ENCODE data around the gene LPP. TPM values are rescaled to one million over a fixed set of nuclear protein-coding genes. Genes with fewer than 3 reads are reported as not detected.

Gene LPP
- total and polyA plus RNA-seq, 2 of the 4 experiments (the other 2 are of a cell fraction): 16.0 to 130 TPM

DNA sequence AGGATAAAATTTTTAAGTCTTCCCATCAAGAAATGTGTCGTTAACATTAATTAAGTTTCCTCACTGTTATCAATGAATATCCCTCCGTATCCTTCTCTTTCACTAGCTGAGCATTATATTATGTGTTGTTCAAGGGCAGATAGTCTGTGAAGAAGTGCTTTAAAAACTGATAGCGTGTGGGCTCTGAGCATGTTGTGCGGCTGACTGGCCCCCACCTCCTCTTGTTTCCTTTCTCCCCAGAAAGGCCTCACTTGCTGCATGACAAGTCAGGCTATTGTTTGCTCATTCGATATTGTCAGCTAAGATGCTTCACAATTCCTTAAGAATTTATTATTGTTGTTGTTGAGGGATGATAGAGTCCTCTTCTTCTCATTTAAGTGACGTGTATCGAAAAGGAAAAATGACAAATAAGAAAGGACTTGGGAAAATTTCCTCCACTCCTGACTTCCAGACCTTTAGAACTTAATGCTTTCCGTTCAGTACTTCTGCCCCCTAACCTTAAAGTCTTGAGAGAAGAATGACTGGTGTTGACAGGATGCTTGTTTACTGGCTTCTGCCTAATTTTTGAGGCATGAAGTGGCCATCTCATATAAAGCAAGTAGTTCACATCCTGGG, 298.3 kb downstream of the LPP start:
- dilution Hi-C loops (cut with HindIII; ENCODE audit: low sequenced_read_pairs, unreplicated experiment) (no loop called here), in situ Hi-C loops (cut with MboI; ENCODE audit: low sequenced_read_pairs) (loop anchor here (25.0 kb wide), 1 partner anchor 685 kb away; no protein-coding TSS in a partner anchor), intact Hi-C loops (cut with micrococcal nuclease) (no loop called here)
- POLR2A ChIA-PET (ENCODE audit: unreplicated experiment): no interaction called here
- ATAC-seq (ENCODE audit: low read depth) (no peak), DNase-seq (no peak)
- CTCF ChIA-PET: no interaction called here
- Histone ChIP-seq H2AK9ac (replicated peaks; ENCODE audit: low read depth, low read length, poor library complexity) (no peak overlapping the region), H4K5ac (ENCODE audit: low read depth, low read length) (no peak overlapping the region), H3K9me1 (ENCODE audit: insufficient read depth, low read length) (peaks cover 6% of the 10 kb centered on the region; the same call in 1 of the 2 replicates), H3K9ac (ENCODE audit: low read depth, low read length) (no peak overlapping the region), H3K4me2 (ENCODE audit: low read depth, low read length) (no peak overlapping the region), H3K18ac (ENCODE audit: low read depth, low read length) (no peak overlapping the region), H2BK15ac (ENCODE audit: low read depth, low read length) (no peak overlapping the region), H3K56ac (ENCODE audit: extremely low read depth, insufficient read depth, low read length) (no peak overlapping the region), H2BK5ac (ENCODE audit: low read depth, low read length, poor library complexity, severe bottlenecking) (no peak overlapping the region), H2BK20ac (ENCODE audit: low read depth, low read length) (no peak overlapping the region), H3K79me1 (ENCODE audit: low read depth in 1 of 2, low read length in 2 of 2) (peaks cover 48 to 74% of the 10 kb centered on the region in 2 experiments), H3K14ac (replicated peaks; ENCODE audit: low read depth, low read length) (no peak overlapping the region), H3K4me1 (ENCODE audit: control insufficient read depth, insufficient read depth, low read length) (no peaks in the 10 kb centered on the region), H2AFZ (replicated peaks; ENCODE audit: low read length, poor library complexity) (no peak overlapping the region), H4K20me1 (ENCODE audit: insufficient read depth, low read length) (peaks cover 36% of the 10 kb centered on the region; the same call in 1 of the 2 replicates), H3K27ac (ENCODE audit: insufficient read depth, low read length) (no peak overlapping the region), H2BK120ac (ENCODE audit: low read depth, low read length) (no peak overlapping the region), H3K23ac (ENCODE audit: low read depth, low read length) (no peak overlapping the region; the same call in 1 of the 2 replicates), H2AK5ac (ENCODE audit: low read depth, low read length) (no peak overlapping the region), H3K36me3 (ENCODE audit: control insufficient read depth, insufficient read depth, low read length) (peaks cover 2% of the 10 kb centered on the region), H4K8ac (ENCODE audit: low read depth in 2 of 2, low read length in 2 of 2) (no peak overlapping the region), H3K27me3 (ENCODE audit: control insufficient read depth, insufficient read depth, low read length) (no peaks in the 10 kb centered on the region), H3K9me3 (ENCODE audit: control insufficient read depth, insufficient read depth, low read length) (no peaks in the 10 kb centered on the region), H3K4ac (ENCODE audit: low read depth, low read length) (no peak overlapping the region), H3K4me3 (ENCODE audit: insufficient read depth, low read depth, low read length) (no peak overlapping the region), H4K91ac (ENCODE audit: insufficient read depth, low read depth, low read length) (no peak overlapping the region)
- TF ChIP-seq POLR2A (IDR thresholded peaks at IDR 0.05; ENCODE audit: low read depth, low read length) (no peak), FOS (IDR thresholded peaks at IDR 0.05; ENCODE audit: low read depth, low read length) (no peak), MXI1 (IDR thresholded peaks at IDR 0.05; ENCODE audit: borderline replicate concordance, low read depth, low read length) (no peak), MAFK (IDR thresholded peaks at IDR 0.05; ENCODE audit: low read depth, low read length) (no peak), RFX5 (IDR thresholded peaks at IDR 0.05; ENCODE audit: low read depth, low read length) (no peak), CHD1 (IDR thresholded peaks at IDR 0.05; ENCODE audit: low read depth, low read length) (no peak), SMC3 (IDR thresholded peaks at IDR 0.05; ENCODE audit: low read depth, low read length) (no peak), CEBPB (IDR thresholded peaks at IDR 0.05; ENCODE audit: low read depth, low read length) (no peak), MAZ (IDR thresholded peaks at IDR 0.05; ENCODE audit: borderline replicate concordance, low read depth, low read length) (no peak), NFE2L2 (IDR thresholded peaks at IDR 0.05; ENCODE audit: low read depth, low read length) (no peak), BHLHE40 (IDR thresholded peaks at IDR 0.05; ENCODE audit: low read depth, low read length) (no peak), RCOR1 (IDR thresholded peaks at IDR 0.05; ENCODE audit: insufficient replicate concordance, low read length) (no peak), RAD21 (IDR thresholded peaks at IDR 0.05; ENCODE audit: low read length) (no peak), ELK1 (IDR thresholded peaks at IDR 0.05; ENCODE audit: borderline replicate concordance, low read depth, low read length) (no peak)
- TF ChIP-seq, protein P1, sequence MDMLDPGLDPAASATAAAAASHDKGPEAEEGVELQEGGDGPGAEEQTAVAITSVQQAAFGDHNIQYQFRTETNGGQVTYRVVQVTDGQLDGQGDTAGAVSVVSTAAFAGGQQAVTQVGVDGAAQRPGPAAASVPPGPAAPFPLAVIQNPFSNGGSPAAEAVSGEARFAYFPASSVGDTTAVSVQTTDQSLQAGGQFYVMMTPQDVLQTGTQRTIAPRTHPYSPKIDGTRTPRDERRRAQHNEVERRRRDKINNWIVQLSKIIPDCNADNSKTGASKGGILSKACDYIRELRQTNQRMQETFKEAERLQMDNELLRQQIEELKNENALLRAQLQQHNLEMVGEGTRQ (IDR thresholded peaks at IDR 0.05; ENCODE audit: low read depth, low read length): no peak
- TF ChIP-seq, protein P2, sequence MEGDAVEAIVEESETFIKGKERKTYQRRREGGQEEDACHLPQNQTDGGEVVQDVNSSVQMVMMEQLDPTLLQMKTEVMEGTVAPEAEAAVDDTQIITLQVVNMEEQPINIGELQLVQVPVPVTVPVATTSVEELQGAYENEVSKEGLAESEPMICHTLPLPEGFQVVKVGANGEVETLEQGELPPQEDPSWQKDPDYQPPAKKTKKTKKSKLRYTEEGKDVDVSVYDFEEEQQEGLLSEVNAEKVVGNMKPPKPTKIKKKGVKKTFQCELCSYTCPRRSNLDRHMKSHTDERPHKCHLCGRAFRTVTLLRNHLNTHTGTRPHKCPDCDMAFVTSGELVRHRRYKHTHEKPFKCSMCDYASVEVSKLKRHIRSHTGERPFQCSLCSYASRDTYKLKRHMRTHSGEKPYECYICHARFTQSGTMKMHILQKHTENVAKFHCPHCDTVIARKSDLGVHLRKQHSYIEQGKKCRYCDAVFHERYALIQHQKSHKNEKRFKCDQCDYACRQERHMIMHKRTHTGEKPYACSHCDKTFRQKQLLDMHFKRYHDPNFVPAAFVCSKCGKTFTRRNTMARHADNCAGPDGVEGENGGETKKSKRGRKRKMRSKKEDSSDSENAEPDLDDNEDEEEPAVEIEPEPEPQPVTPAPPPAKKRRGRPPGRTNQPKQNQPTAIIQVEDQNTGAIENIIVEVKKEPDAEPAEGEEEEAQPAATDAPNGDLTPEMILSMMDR (conservative IDR thresholded peaks at IDR 0.05; ENCODE audit: low read depth, low read length): no peak
- no CpG with 5 or more reads among the region's 8 CpGs for WGBS, 2 experiments (ENCODE audit: extremely low coverage in 2 of 2, insufficient read length in 1 of 2)
- BruUV-seq (replicated peaks): no TSS peak
